Stimulated activated CD4-positive, alpha-beta T cell treated with anti-CD3 and anti-CD28 coated beads, Interleukin-4, amount 100 ng/mL, for 4 hours (primary cell): ENCODE results near the gene GLIPR1L1.
"Not testable (repeated sequence)": the region's sequence is repeated elsewhere in the genome, so short reads cannot be mapped to it uniquely, and the experiment has no call there.

Source experiments
- DNase-seq, 2 experiments: peaks; one replicate each; pipeline ENCODE4 v3.0.0-alpha.2; 2020

The GLIPR1L1 gene

GRCh38 chr12:75334384-75335030 lies at the start of gene GLIPR1L1:
Gene GLIPR1L1 (plus strand): TSS chr12:75334670. CDS start chr12:75334729, 59 bp downstream.
- DNase-seq: peak; percentile 74

GRCh38 chr12:75288860-75289259 lies 45.6 kb upstream of the GLIPR1L1 start:
- DNase-seq: no peak

GRCh38 chr12:75289753-75290152 lies 44.7 kb upstream of the GLIPR1L1 start:
- DNase-seq: no peak

- DNase-seq: no peak
Observed at GRCh38 chr12:75291014-75291413, 43.5 kb upstream of the GLIPR1L1 start.

GRCh38 chr12:75294336-75294735 lies 40.1 kb upstream of the GLIPR1L1 start:
- DNase-seq: no peak

- DNase-seq: no peak
Observed at GRCh38 chr12:75294797-75295196, 39.7 kb upstream of the GLIPR1L1 start.

GRCh38 chr12:75302225-75302624 lies 32.2 kb upstream of the GLIPR1L1 start:
- DNase-seq: no peak

- DNase-seq: no peak
Observed at GRCh38 chr12:75302781-75303180, 31.7 kb upstream of the GLIPR1L1 start.

GRCh38 chr12:75305412-75306332 lies 28.8 kb upstream of the GLIPR1L1 start:
- no peak for DNase-seq

GRCh38 chr12:75308279-75308678 lies 26.2 kb upstream of the GLIPR1L1 start:
- no peak for DNase-seq

GRCh38 chr12:75311369-75311768 lies 23.1 kb upstream of the GLIPR1L1 start:
- DNase-seq: no peak

- no peak for DNase-seq
Observed at GRCh38 chr12:75315518-75315917, 19.0 kb upstream of the GLIPR1L1 start.

GRCh38 chr12:75317784-75318183 lies 16.7 kb upstream of the GLIPR1L1 start:
- no peak for DNase-seq

- no peak for DNase-seq
Observed at GRCh38 chr12:75322464-75322863, 12.0 kb upstream of the GLIPR1L1 start.

- DNase-seq: no peak
Observed at GRCh38 chr12:75323663-75324062, 10.8 kb upstream of the GLIPR1L1 start.

GRCh38 chr12:75327642-75328041 lies 6.8 kb upstream of the GLIPR1L1 start:
- DNase-seq: no peak

GRCh38 chr12:75329918-75330826 lies 4.3 kb upstream of the GLIPR1L1 start, which contains the start of gene CAPS2:
Gene CAPS2 (minus strand): TSS chr12:75330324. CDS start chr12:75326498, 3,826 bp downstream.
- DNase-seq: peak; percentile 32 to 63

GRCh38 chr12:75337905-75338304 lies 3.4 kb downstream of the GLIPR1L1 start:
- no peak for DNase-seq

GRCh38 chr12:75341873-75342272 lies 7.4 kb downstream of the GLIPR1L1 start:
- no peak for DNase-seq

GRCh38 chr12:75345531-75345930 lies 11.1 kb downstream of the GLIPR1L1 start:
- DNase-seq: no peak

GRCh38 chr12:75346215-75346614 lies 11.7 kb downstream of the GLIPR1L1 start:
- not testable (repeated sequence) for DNase-seq

GRCh38 chr12:75349946-75350345 lies 15.5 kb downstream of the GLIPR1L1 start:
- DNase-seq: no peak

GRCh38 chr12:75350413-75350812 lies 15.9 kb downstream of the GLIPR1L1 start:
- no peak for DNase-seq
